HG03159 (cell line): ENCODE measurements around the gene MYPOP.
A peak's percentile ranks its signal among the peaks of the same experiment; 100 is the strongest.
"Not testable (repeated sequence)": the region's sequence is repeated elsewhere in the genome, so short reads cannot be mapped to it uniquely, and the experiment has no call there.

Experiments
- ATAC-seq: cut with Tn5 transposase; IDR thresholded peaks from one replicate; pipeline ENCODE4 v1.9.1; 2021; ENCODE audit warnings: mild to moderate bottlenecking, moderate library complexity; ENCODE audit not compliant: unreplicated experiment

The MYPOP gene

GRCh38 chr19:45908956-45909355 is 6.5 kb upstream of the MYPOP start:
- ATAC-seq, result no peak

- no peak for ATAC-seq
Measured at GRCh38 chr19:45906221-45906620, 3.8 kb upstream of the MYPOP start.

- no peak for ATAC-seq
Measured at GRCh38 chr19:45905011-45905410, 2.6 kb upstream of the MYPOP start.

- ATAC-seq, result peak; percentile 86
Measured at GRCh38 chr19:45902651-45903625, 525 bp upstream of the MYPOP start.

- no peak for ATAC-seq
Measured at GRCh38 chr19:45901432-45901911, 941 bp downstream of the MYPOP start.

- ATAC-seq, result no peak
Measured at GRCh38 chr19:45900738-45901431, 1.5 kb downstream of the MYPOP start.

GRCh38 chr19:45899919-45900589 is 2.4 kb downstream of the MYPOP start:
- ATAC-seq, result no peak

- no peak for ATAC-seq
Measured at GRCh38 chr19:45899253-45899652, 3.2 kb downstream of the MYPOP start.

GRCh38 chr19:45897261-45897812 is 5.1 kb downstream of the MYPOP start:
- no peak for ATAC-seq

GRCh38 chr19:45895983-45896599 is 6.3 kb downstream of the MYPOP start:
- not testable (repeated sequence) for ATAC-seq

- ATAC-seq, result no peak
Measured at GRCh38 chr19:45895519-45895972, 6.9 kb downstream of the MYPOP start.

GRCh38 chr19:45890877-45891276 is 11.5 kb downstream of the MYPOP start:
- ATAC-seq, result no peak

- ATAC-seq, result no peak
Measured at GRCh38 chr19:45889210-45889885, 13.1 kb downstream of the MYPOP start.

- no peak for ATAC-seq
Measured at GRCh38 chr19:45887200-45887710, 15.2 kb downstream of the MYPOP start.

- peak; percentile 61 for ATAC-seq
Measured at GRCh38 chr19:45886427-45887199, 15.8 kb downstream of the MYPOP start.

- peak; percentile 50 for ATAC-seq
Measured at GRCh38 chr19:45885556-45886426, 16.6 kb downstream of the MYPOP start, which contains the start of gene IRF2BP1. Gene IRF2BP1 (minus strand): TSS chr19:45886141. CDS start chr19:45885774, 367 bp downstream.

- no peak for ATAC-seq
Measured at GRCh38 chr19:45884682-45885555, 17.5 kb downstream of the MYPOP start.
